Mesendoderm (in vitro differentiated cells): ENCODE measurements around the gene ALDH3B1.
A peak's percentile ranks its signal among the peaks of the same experiment; 100 is the strongest.

Experiments used
- DNase-seq: peaks from one replicate; pipeline ENCODE4 v3.0.0; 2013
- H2AK5ac ChIP-seq: 2 replicates; pipeline ENCODE4 v1.6.1; 2013; ENCODE audit warnings: low read length, inconsistent platforms
- H2BK120ac ChIP-seq: 2 replicates; pipeline ENCODE4 v1.6.1; 2013; ENCODE audit warnings: low read depth, mild to moderate bottlenecking, low read length, moderate library complexity, mixed read lengths
- H2BK15ac ChIP-seq: replicated peaks from 2 replicates; pipeline ENCODE4 v1.6.1; 2013; ENCODE audit warnings: low read depth, mild to moderate bottlenecking, moderate library complexity
- H2BK5ac ChIP-seq: 2 replicates; pipeline ENCODE4 v1.6.1; 2013; ENCODE audit warnings: low read length, inconsistent platforms
- H3K18ac ChIP-seq: 2 replicates; pipeline ENCODE4 v1.6.1; 2013; ENCODE audit warnings: mild to moderate bottlenecking, low read length, mixed read lengths
- H3K23ac ChIP-seq: one replicate; pipeline ENCODE4 v1.6.1; 2013; ENCODE audit warnings: low read length
- H3K27ac ChIP-seq: 2 replicates; pipeline ENCODE4 v1.5.1; 2013; ENCODE audit warnings: low read depth, mild to moderate bottlenecking, inconsistent platforms, low read length, moderate library complexity
- H3K27me3 ChIP-seq: 2 replicates; pipeline ENCODE4 v1.6.1; 2013; ENCODE audit warnings: low read length, control low read depth, mild to moderate bottlenecking, inconsistent platforms; ENCODE audit not compliant: insufficient read depth, poor library complexity
- H3K36me3 ChIP-seq: 2 replicates; pipeline ENCODE4 v1.6.1; 2013; ENCODE audit warnings: low read length, inconsistent platforms; ENCODE audit not compliant: control insufficient read depth, insufficient read depth
- H3K4ac ChIP-seq: one replicate; pipeline ENCODE4 v1.6.1; 2013; ENCODE audit warnings: low read depth, mild to moderate bottlenecking, low read length, moderate library complexity
- H3K4me1 ChIP-seq: 2 replicates; pipeline ENCODE4 v1.6.1; 2013; ENCODE audit warnings: low read depth, low read length, inconsistent platforms; ENCODE audit not compliant: control insufficient read depth
- H3K4me2 ChIP-seq: 2 replicates; pipeline ENCODE4 v1.6.1; 2013; ENCODE audit warnings: low read length
- H3K4me3 ChIP-seq: 2 replicates; pipeline ENCODE4 v1.5.1; 2013; ENCODE audit warnings: mild to moderate bottlenecking, low read length
- H3K56ac ChIP-seq: one replicate; pipeline ENCODE4 v1.6.1; 2013; ENCODE audit warnings: low read length
- H3K79me1 ChIP-seq: 2 replicates; pipeline ENCODE4 v1.6.1; 2013; ENCODE audit warnings: low read length, inconsistent platforms
- H3K79me2 ChIP-seq: 2 replicates; pipeline ENCODE4 v1.6.1; 2013; ENCODE audit warnings: mild to moderate bottlenecking, low read length; ENCODE audit not compliant: control insufficient read depth, insufficient read depth
- H3K9ac ChIP-seq: 2 replicates; pipeline ENCODE4 v1.6.1; 2013; ENCODE audit warnings: low read length, inconsistent platforms
- H4K5ac ChIP-seq: one replicate; pipeline ENCODE4 v1.6.1; 2013; ENCODE audit warnings: low read length
- H4K8ac ChIP-seq: one replicate; pipeline ENCODE4 v1.6.1; 2013; ENCODE audit warnings: low read depth, mild to moderate bottlenecking, control low read depth, low read length, moderate library complexity
- WGBS: extraction: QIAGEN DNeasy Blood & Tissue Kit; methylation state at CpG from one replicate; pipeline ENCODE4 v1.1.7; 2013; ENCODE audit warnings: low lambda C conversion rate, missing lambda C conversion rate; ENCODE audit not compliant: insufficient coverage; ENCODE audit errors: extremely low coverage; 5-methylcytosine and 5-hydroxymethylcytosine counted together

The ALDH3B1 gene

GRCh38 chr11:68031144-68031464 is 21.0 kb downstream of the ALDH3B1 start:
- peak overlapping the region; percentile 81 for H2AK5ac ChIP-seq
- H2BK120ac ChIP-seq = no peak overlapping the region
- H3K27ac ChIP-seq = no peak overlapping the region
- peaks cover 9% of the 10 kb centered on the region for H3K79me2 ChIP-seq
- no peaks in the 10 kb centered on the region for H3K27me3 ChIP-seq
- no peak overlapping the region for H2BK5ac ChIP-seq
- peak overlapping the region; percentile 100 for H3K56ac ChIP-seq
- no peak overlapping the region for H2BK15ac ChIP-seq
- H3K79me1 ChIP-seq = peaks cover 14% of the 10 kb centered on the region
- H3K9ac ChIP-seq = peak overlapping the region; percentile 99
- H3K23ac ChIP-seq = no peak overlapping the region
- WGBS = no CpG with 5 or more reads among the region's 10 CpGs
- peak overlapping the region; percentile 29 for H3K4ac ChIP-seq
- peaks cover 4% of the 10 kb centered on the region for H3K36me3 ChIP-seq
- no peak overlapping the region for H4K8ac ChIP-seq
- H3K4me2 ChIP-seq = peak overlapping the region; percentile 76
- no peak for DNase-seq
- H4K5ac ChIP-seq = no peak overlapping the region
- peaks cover 2% of the 10 kb centered on the region for H3K4me1 ChIP-seq
- peak overlapping the region; percentile 7 for H3K18ac ChIP-seq
- H3K4me3 ChIP-seq = peak overlapping the region; percentile 83

- Histone ChIP-seq H4K8ac (no peak overlapping the region), H3K4me3 (no peak overlapping the region)
Measured at GRCh38 chr11:68032003-68032402, 21.9 kb downstream of the ALDH3B1 start.

GRCh38 chr11:68032997-68033707 is 23.0 kb downstream of the ALDH3B1 start:
- Histone ChIP-seq H3K4me2 (no peak overlapping the region), H3K9ac (no peak overlapping the region), H3K79me1 (peaks cover 14% of the 10 kb centered on the region), H3K4me1 (peaks cover 2% of the 10 kb centered on the region), H3K27ac (no peak overlapping the region), H3K23ac (no peak overlapping the region), H2AK5ac (no peak overlapping the region), H3K18ac (no peak overlapping the region), H3K27me3 (no peaks in the 10 kb centered on the region), H3K79me2 (peaks cover 9% of the 10 kb centered on the region), H4K8ac (no peak overlapping the region), H3K56ac (no peak overlapping the region), H3K4ac (no peak overlapping the region), H2BK120ac (no peak overlapping the region), H2BK5ac (no peak overlapping the region), H3K4me3 (no peak overlapping the region), H3K36me3 (peaks cover 4% of the 10 kb centered on the region), H2BK15ac (no peak overlapping the region), H4K5ac (no peak overlapping the region)
- no CpG with 5 or more reads among the region's 29 CpGs for WGBS
- no peak for DNase-seq

More at GRCh38 chr11:68032003-68032402, 21.9 kb downstream of the ALDH3B1 start:
- Histone ChIP-seq H3K4me2 (no peak overlapping the region), H4K5ac (no peak overlapping the region), H3K23ac (no peak overlapping the region), H3K9ac (peak overlapping the region; percentile 42), H2AK5ac (no peak overlapping the region), H2BK5ac (no peak overlapping the region), H3K27ac (no peak overlapping the region), H3K56ac (peak overlapping the region; percentile 60), H3K18ac (no peak overlapping the region), H3K4ac (no peak overlapping the region), H2BK15ac (no peak overlapping the region), H3K27me3 (no peaks in the 10 kb centered on the region), H3K36me3 (peaks cover 4% of the 10 kb centered on the region), H2BK120ac (no peak overlapping the region), H3K4me1 (peaks cover 2% of the 10 kb centered on the region), H3K79me1 (peaks cover 14% of the 10 kb centered on the region), H3K79me2 (peaks cover 9% of the 10 kb centered on the region)
- WGBS = no CpG with 5 or more reads among the region's 9 CpGs
- DNase-seq = no peak

GRCh38 chr11:68033708-68034045 is 23.6 kb downstream of the ALDH3B1 start:
- Histone ChIP-seq H3K4ac (no peak overlapping the region), H3K27ac (no peak overlapping the region), H3K4me2 (no peak overlapping the region), H2BK120ac (no peak overlapping the region), H2AK5ac (no peak overlapping the region), H3K9ac (no peak overlapping the region), H3K18ac (no peak overlapping the region), H4K8ac (no peak overlapping the region), H3K79me2 (peaks cover 9% of the 10 kb centered on the region), H2BK15ac (no peak overlapping the region), H3K36me3 (peaks cover 4% of the 10 kb centered on the region), H2BK5ac (no peak overlapping the region), H3K23ac (no peak overlapping the region), H3K4me3 (no peak overlapping the region), H3K4me1 (peaks cover 2% of the 10 kb centered on the region), H3K27me3 (no peaks in the 10 kb centered on the region), H4K5ac (no peak overlapping the region), H3K79me1 (peaks cover 14% of the 10 kb centered on the region), H3K56ac (no peak overlapping the region)
- WGBS = no CpG with 5 or more reads among the region's 12 CpGs
- no peak for DNase-seq

GRCh38 chr11:68035266-68035876 is 25.2 kb downstream of the ALDH3B1 start:
- Histone ChIP-seq H3K79me2 (peaks cover 9% of the 10 kb centered on the region), H3K27me3 (no peaks in the 10 kb centered on the region), H3K4me2 (no peak overlapping the region), H3K4me3 (no peak overlapping the region), H3K4me1 (peaks cover 7% of the 10 kb centered on the region), H3K79me1 (peaks cover 13% of the 10 kb centered on the region), H3K23ac (no peak overlapping the region), H2BK5ac (no peak overlapping the region), H3K36me3 (peaks cover 4% of the 10 kb centered on the region), H4K5ac (no peak overlapping the region), H3K18ac (no peak overlapping the region), H3K56ac (no peak overlapping the region), H3K4ac (no peak overlapping the region), H2AK5ac (no peak overlapping the region), H3K9ac (no peak overlapping the region), H2BK15ac (no peak overlapping the region), H2BK120ac (no peak overlapping the region), H4K8ac (no peak overlapping the region), H3K27ac (no peak overlapping the region)
- no CpG with 5 or more reads among the region's 13 CpGs for WGBS
- DNase-seq = no peak
